CD14-positive monocyte (primary cell): ENCODE measurements around the gene WNT5A. TPM values are rescaled to one million over a fixed set of nuclear protein-coding genes. Genes with fewer than 3 reads are reported as not detected.

Experiments
- DNase-seq, 3 donors: peaks; one replicate each; pipeline ENCODE4 v3.0.0-alpha.2; 2011 to 2022
- H2AFZ ChIP-seq: 2 replicates; pipeline ENCODE4 v1.6.0; 2012; ENCODE audit warnings: mild to moderate bottlenecking, low read depth, low read length, inconsistent platforms; ENCODE audit not compliant: insufficient read depth, poor library complexity, severe bottlenecking
- H3K27ac ChIP-seq, 2 donors: 1 replicate in 1 of 2; 2 replicates in 1 of 2; pipeline ENCODE4 v1.5.1; 2012 to 2013; ENCODE audit warnings: low read length in 2 of 2, control low read depth in 1 of 2, inconsistent platforms in 1 of 2, low read depth in 1 of 2, mild to moderate bottlenecking in 1 of 2
- H3K27me3 ChIP-seq, 2 donors: one replicate each; pipeline versions ENCODE4 v1.6.0 to v1.6.1; 2011 to 2013; ENCODE audit warnings: low read length in 2 of 2; ENCODE audit not compliant: control insufficient read depth in 2 of 2, insufficient read depth in 2 of 2
- H3K36me3 ChIP-seq, 2 donors: replicated peaks in 1 of 2; 1 replicate in 1 of 2; 2 replicates in 1 of 2; pipeline versions ENCODE4 v1.5.1 to v1.6.1; 2012 to 2013; ENCODE audit warnings: low read length in 2 of 2, control low read depth in 1 of 2, inconsistent platforms in 1 of 2, mild to moderate bottlenecking in 1 of 2; ENCODE audit not compliant: insufficient read depth in 2 of 2, control insufficient read depth in 1 of 2
- H3K4me1 ChIP-seq, 2 donors: 1 replicate in 1 of 2; 2 replicates in 1 of 2; pipeline versions ENCODE4 v1.5.1 to v1.6.1; 2012 to 2013; ENCODE audit warnings: low read length in 2 of 2, control low read depth in 1 of 2, inconsistent platforms in 1 of 2, mild to moderate bottlenecking in 1 of 2, moderate library complexity in 1 of 2; ENCODE audit not compliant: insufficient read depth in 2 of 2, control insufficient read depth in 1 of 2
- H3K4me2 ChIP-seq: replicated peaks from 2 replicates; pipeline ENCODE3; 2012; ENCODE audit warnings: low read length, moderate library complexity, mild to moderate bottlenecking; ENCODE audit not compliant: poor library complexity, severe bottlenecking; ENCODE audit errors: extremely low read depth
- H3K4me3 ChIP-seq, 3 experiments: fragments of 200-600 bp in 1 of 3; sonication (generic) in 1 of 3; replicated peaks in 1 of 3; 1 replicate in 2 of 3; 2 replicates in 1 of 3; pipeline ENCODE4 v1.5.1; 2011 to 2013; ENCODE audit warnings: low read length in 3 of 3, mild to moderate bottlenecking in 3 of 3, control low read depth in 2 of 3, low read depth in 2 of 3, inconsistent platforms in 1 of 3, moderate library complexity in 1 of 3
- H3K79me2 ChIP-seq: 2 replicates; pipeline ENCODE4 v1.6.0; 2012; ENCODE audit warnings: mild to moderate bottlenecking, control low read depth, inconsistent platforms, low read length, moderate library complexity; ENCODE audit not compliant: insufficient read depth
- H3K9ac ChIP-seq: 2 replicates; pipeline ENCODE4 v1.6.0; 2017; ENCODE audit warnings: low read length, mild to moderate bottlenecking; ENCODE audit not compliant: insufficient read depth, poor library complexity, severe bottlenecking
- H3K9me3 ChIP-seq, 2 donors: replicated peaks in 1 of 2; 1 replicate in 1 of 2; 2 replicates in 1 of 2; pipeline versions ENCODE4 v1.5.1 to v1.6.1; 2012 to 2013; ENCODE audit warnings: low read length in 2 of 2, control low read depth in 1 of 2; ENCODE audit not compliant: control insufficient read depth in 1 of 2, insufficient read depth in 1 of 2
- H4K20me1 ChIP-seq: 2 replicates; pipeline ENCODE4 v1.6.0; 2012; ENCODE audit warnings: mild to moderate bottlenecking, low read length, control low read depth, moderate library complexity; ENCODE audit not compliant: insufficient read depth
- H3K27ac Mint-ChIP-seq, 7 donors: one replicate each; pipeline ENCODE4 v1.8.0; 2020; ENCODE audit warnings: mild to moderate bottlenecking in 7 of 7, mixed read lengths in 7 of 7, moderate library complexity in 6 of 7, inconsistent platforms in 2 of 7
- H3K27me3 Mint-ChIP-seq, 3 donors: one replicate each; pipeline ENCODE4 v1.8.0; 2021 to 2022; ENCODE audit warnings: low read depth in 3 of 3, mild to moderate bottlenecking in 3 of 3, mixed read lengths in 3 of 3, moderate library complexity in 3 of 3, inconsistent platforms in 1 of 3
- H3K36me3 Mint-ChIP-seq, 2 donors: one replicate each; pipeline ENCODE4 v1.8.0; 2020; ENCODE audit warnings: mixed read lengths in 2 of 2, inconsistent platforms in 1 of 2, mild to moderate bottlenecking in 1 of 2
- H3K4me1 Mint-ChIP-seq: one replicate; pipeline ENCODE4 v1.8.0; 2020; ENCODE audit warnings: mild to moderate bottlenecking, mixed read lengths
- H3K4me3 Mint-ChIP-seq, 2 donors: one replicate each; pipeline ENCODE4 v1.8.0; 2020; ENCODE audit warnings: mild to moderate bottlenecking in 2 of 2, mixed read lengths in 2 of 2, moderate library complexity in 1 of 2
- H3K9me3 Mint-ChIP-seq, 7 donors: one replicate each; pipeline ENCODE4 v1.8.0; 2020 to 2022; ENCODE audit warnings: mixed read lengths in 7 of 7, mild to moderate bottlenecking in 6 of 7, moderate library complexity in 6 of 7, inconsistent platforms in 2 of 7
- WGBS: methylation state at CpG from one replicate; pipeline ENCODE4 v1.1.5; 2013; ENCODE audit warnings: missing lambda C conversion rate; ENCODE audit not compliant: insufficient coverage; 5-methylcytosine and 5-hydroxymethylcytosine counted together
- intact Hi-C, 2 donors: fragments of 100-400 bp; cut with micrococcal nuclease; formaldehyde crosslinking; loops; one replicate each; pipeline versions ENCODE4 v1.15.0 to v1.15.1; 2023
- polyA plus RNA-seq, 3 donors: library from polyadenylated mRNA; depleted of rRNA in 1 of 3; unstranded in 2 of 3; stranded (reverse) in 1 of 3; fragments of 300-500 nt in 2 of 3; fragments of >200 nt in 1 of 3; fragmentation: Illumina TruSeq in 2 of 3; gene quantifications; 1 replicate in 2 of 3; 2 replicates in 1 of 3; pipeline ENCODE4 v1.2.3, GENCODE V29; 2012 to 2021
- TF ChIP-seq, protein P1 (sequence below): fragments of 200-600 bp; IDR thresholded peaks from one replicate; pipeline ENCODE4 v1.8.0; 2022; ENCODE audit warnings: antibody characterized with exemption, mild to moderate bottlenecking

The WNT5A gene
- polyA plus RNA-seq, 3 donors = 0.01 to 0.03 TPM; not detected in 1

- H3K27ac Mint-ChIP-seq = no peak overlapping the region
- no peaks in the 10 kb centered on the region for H3K79me2 ChIP-seq
- no peak for DNase-seq
- H3K9me3 Mint-ChIP-seq = no peaks in the 10 kb centered on the region
- H3K4me1 Mint-ChIP-seq = no peaks in the 10 kb centered on the region
- no peaks in the 10 kb centered on the region for H3K4me1 ChIP-seq
- no peak overlapping the region for H3K4me2 ChIP-seq
- intact Hi-C loops = no loop called here
- no peaks in the 10 kb centered on the region for H4K20me1 ChIP-seq
- no peak overlapping the region for H3K27ac ChIP-seq
- H3K4me3 Mint-ChIP-seq = no peak overlapping the region
- WGBS = no CpG with 5 or more reads among the region's 2 CpGs
- no peak overlapping the region for H2AFZ ChIP-seq
- peaks cover 0 to 2% of the 10 kb centered on the region in 2 donors for H3K27me3 ChIP-seq
- H3K36me3 Mint-ChIP-seq = no peaks in the 10 kb centered on the region
- H3K9ac ChIP-seq = no peak overlapping the region
- TF ChIP-seq, protein P1, sequence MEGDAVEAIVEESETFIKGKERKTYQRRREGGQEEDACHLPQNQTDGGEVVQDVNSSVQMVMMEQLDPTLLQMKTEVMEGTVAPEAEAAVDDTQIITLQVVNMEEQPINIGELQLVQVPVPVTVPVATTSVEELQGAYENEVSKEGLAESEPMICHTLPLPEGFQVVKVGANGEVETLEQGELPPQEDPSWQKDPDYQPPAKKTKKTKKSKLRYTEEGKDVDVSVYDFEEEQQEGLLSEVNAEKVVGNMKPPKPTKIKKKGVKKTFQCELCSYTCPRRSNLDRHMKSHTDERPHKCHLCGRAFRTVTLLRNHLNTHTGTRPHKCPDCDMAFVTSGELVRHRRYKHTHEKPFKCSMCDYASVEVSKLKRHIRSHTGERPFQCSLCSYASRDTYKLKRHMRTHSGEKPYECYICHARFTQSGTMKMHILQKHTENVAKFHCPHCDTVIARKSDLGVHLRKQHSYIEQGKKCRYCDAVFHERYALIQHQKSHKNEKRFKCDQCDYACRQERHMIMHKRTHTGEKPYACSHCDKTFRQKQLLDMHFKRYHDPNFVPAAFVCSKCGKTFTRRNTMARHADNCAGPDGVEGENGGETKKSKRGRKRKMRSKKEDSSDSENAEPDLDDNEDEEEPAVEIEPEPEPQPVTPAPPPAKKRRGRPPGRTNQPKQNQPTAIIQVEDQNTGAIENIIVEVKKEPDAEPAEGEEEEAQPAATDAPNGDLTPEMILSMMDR = no peak
- no peak overlapping the region for H3K4me3 ChIP-seq
- peaks cover 2 to 4% (median 2%) of the 10 kb centered on the region in 3 donors for H3K27me3 Mint-ChIP-seq
- no peaks in the 10 kb centered on the region for H3K36me3 ChIP-seq
- H3K9me3 ChIP-seq = no peaks in the 10 kb centered on the region
Measured at GRCh38 chr3:55467099-55467498, 20.0 kb downstream of the WNT5A start.

DNA sequence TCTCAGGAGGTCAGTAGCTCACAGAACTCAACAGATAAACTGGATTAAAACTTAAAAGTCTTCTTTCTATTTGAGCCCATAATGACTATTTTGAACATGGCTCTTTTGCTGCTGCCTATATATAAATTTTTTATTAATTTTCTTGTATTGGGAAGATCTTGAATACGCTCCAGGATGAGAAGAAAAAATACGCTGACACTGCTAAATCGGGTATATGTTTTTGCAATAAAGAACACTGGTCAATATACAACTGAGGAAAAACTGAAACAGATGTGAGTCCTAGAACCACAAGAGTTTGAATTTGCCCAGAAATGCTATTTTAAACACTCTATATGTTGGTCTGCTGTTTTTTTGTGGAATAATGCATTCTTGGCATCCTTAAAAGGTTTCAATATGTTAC lies 20.6 kb downstream of the WNT5A start:
- H3K36me3 ChIP-seq = no peaks in the 10 kb centered on the region
- no peaks in the 10 kb centered on the region for H3K4me1 ChIP-seq
- no peaks in the 10 kb centered on the region for H3K79me2 ChIP-seq
- no peak for DNase-seq
- no peak overlapping the region for H3K4me2 ChIP-seq
- no peak overlapping the region for H3K4me3 ChIP-seq
- Mint-ChIP-seq H3K27ac (no peak overlapping the region), H3K27me3 (peaks cover 2 to 4% (median 2%) of the 10 kb centered on the region in 3 donors), H3K4me1 (no peaks in the 10 kb centered on the region), H3K36me3 (no peaks in the 10 kb centered on the region), H3K4me3 (no peak overlapping the region), H3K9me3 (no peaks in the 10 kb centered on the region)
- no peak overlapping the region for H2AFZ ChIP-seq
- TF ChIP-seq, protein P1 = no peak
- peaks cover 0 to 2% of the 10 kb centered on the region in 2 donors for H3K27me3 ChIP-seq
- intact Hi-C loops = no loop called here
- no peak overlapping the region for H3K9ac ChIP-seq
- no CpG with 5 or more reads among the region's 3 CpGs for WGBS
- no peaks in the 10 kb centered on the region for H3K9me3 ChIP-seq
- H4K20me1 ChIP-seq = no peaks in the 10 kb centered on the region
- H3K27ac ChIP-seq = no peak overlapping the region
